HCT116 (cell line): ENCODE data around the gene TMIGD3.

Source experiments
- CBX3 ChIP-seq: IDR thresholded peaks from 2 replicates; pipeline ENCODE4 v1.6.1; 2012; ENCODE audit warnings: low read depth
- EZH2 ChIP-seq: fragments of 200-600 bp; sonication (generic); IDR thresholded peaks from 2 replicates; pipeline ENCODE4 v1.6.1; 2017; ENCODE audit warnings: antibody characterized with exemption, mixed run types
- EZH2phosphoT487 ChIP-seq: fragments of 200-600 bp; IDR thresholded peaks from 2 replicates; pipeline ENCODE4 v1.6.1; 2018; ENCODE audit warnings: antibody characterized with exemption, borderline replicate concordance
- MAX ChIP-seq: IDR thresholded peaks from 2 replicates; pipeline ENCODE4 v1.6.1; 2012
- POLR2A ChIP-seq: IDR thresholded peaks from 2 replicates; pipeline ENCODE4 v1.7.0; 2011; ENCODE audit warnings: borderline replicate concordance; ENCODE audit not compliant: insufficient read depth, insufficient read length; ENCODE audit errors: extremely low read depth
- POLR2AphosphoS5 ChIP-seq: IDR thresholded peaks from 2 replicates; pipeline ENCODE4 v1.6.1; 2011; ENCODE audit warnings: mild to moderate bottlenecking, low read depth, low read length, moderate library complexity
- SIN3A ChIP-seq: IDR thresholded peaks from 2 replicates; pipeline ENCODE4 v1.6.1; 2012; ENCODE audit warnings: low read depth
- ZFX ChIP-seq: fragments of 450-650 bp; IDR thresholded peaks from 2 replicates; pipeline ENCODE4 v1.6.1; 2017
- TF ChIP-seq, protein P1 (sequence below), 3 experiments: fragments of 200-600 bp in 1 of 3; sonication (generic) in 1 of 3; IDR thresholded peaks in 2 of 3; conservative IDR thresholded peaks in 1 of 3; 2 replicates each; pipeline ENCODE4 v1.5.1; 2012 to 2017; ENCODE audit warnings: low read depth in 2 of 3, low read length in 2 of 3, antibody characterized with exemption in 1 of 3, borderline replicate concordance in 1 of 3, control low read depth in 1 of 3, mild to moderate bottlenecking in 1 of 3, mixed read lengths in 1 of 3, mixed run types in 1 of 3, moderate library complexity in 1 of 3; ENCODE audit not compliant: insufficient read depth in 1 of 3

DNA sequence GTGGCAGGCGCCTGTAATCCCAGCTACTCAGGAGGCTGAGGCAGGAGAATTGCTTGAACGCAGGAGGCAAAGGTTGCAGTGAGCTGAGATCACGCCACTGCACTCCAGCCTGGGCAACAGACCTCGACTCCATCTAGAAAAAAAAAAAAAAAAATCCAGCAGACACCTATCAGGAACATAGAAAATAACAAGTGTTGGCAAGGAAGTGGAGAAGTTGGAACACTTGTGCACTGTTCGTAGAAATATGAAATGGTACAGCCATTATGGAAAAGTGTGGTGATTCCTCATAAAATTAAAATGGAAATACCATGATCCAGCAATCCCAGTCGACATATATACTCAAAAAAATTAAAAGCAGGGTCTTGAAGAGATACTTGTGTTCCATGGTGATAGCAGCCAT is 41.7 kb downstream of the TMIGD3 start:
- TF ChIP-seq EZH2 (no peak), POLR2A (no peak), CBX3 (no peak), SIN3A (no peak), EZH2phosphoT487 (no peak), MAX (no peak), POLR2AphosphoS5 (no peak), ZFX (no peak)
- TF ChIP-seq, protein P1, sequence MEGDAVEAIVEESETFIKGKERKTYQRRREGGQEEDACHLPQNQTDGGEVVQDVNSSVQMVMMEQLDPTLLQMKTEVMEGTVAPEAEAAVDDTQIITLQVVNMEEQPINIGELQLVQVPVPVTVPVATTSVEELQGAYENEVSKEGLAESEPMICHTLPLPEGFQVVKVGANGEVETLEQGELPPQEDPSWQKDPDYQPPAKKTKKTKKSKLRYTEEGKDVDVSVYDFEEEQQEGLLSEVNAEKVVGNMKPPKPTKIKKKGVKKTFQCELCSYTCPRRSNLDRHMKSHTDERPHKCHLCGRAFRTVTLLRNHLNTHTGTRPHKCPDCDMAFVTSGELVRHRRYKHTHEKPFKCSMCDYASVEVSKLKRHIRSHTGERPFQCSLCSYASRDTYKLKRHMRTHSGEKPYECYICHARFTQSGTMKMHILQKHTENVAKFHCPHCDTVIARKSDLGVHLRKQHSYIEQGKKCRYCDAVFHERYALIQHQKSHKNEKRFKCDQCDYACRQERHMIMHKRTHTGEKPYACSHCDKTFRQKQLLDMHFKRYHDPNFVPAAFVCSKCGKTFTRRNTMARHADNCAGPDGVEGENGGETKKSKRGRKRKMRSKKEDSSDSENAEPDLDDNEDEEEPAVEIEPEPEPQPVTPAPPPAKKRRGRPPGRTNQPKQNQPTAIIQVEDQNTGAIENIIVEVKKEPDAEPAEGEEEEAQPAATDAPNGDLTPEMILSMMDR (IDR thresholded peaks at IDR 0.05 in 2 of 3, conservative IDR thresholded peaks at IDR 0.05 in 1 of 3; ENCODE audit: borderline replicate concordance in 1 of 3, insufficient read depth in 1 of 3, low read depth in 2 of 3, low read length in 2 of 3): no peak
